Activated T-helper 1 cell treated with anti-CD3 and anti-CD28 coated beads, Interleukin-12 subunit alpha, Interleukin-12 subunit beta, Interleukin-2, Interleukin-4 antibody, amounts not matched to agents 30 ng/mL and 10 ng/mL and 1 ng/mL, durations not matched to agents 14 hours and 24 hours and 36 hours (primary cell): Measurements from ENCODE around the gene RPS6KA4. TPM values are rescaled to one million over a fixed set of nuclear protein-coding genes. Genes with fewer than 3 reads are reported as not detected.

ENCODE experiments used
- DNase-seq: peaks from one replicate; pipeline ENCODE4 v3.0.0; 2021; ENCODE audit warnings: low spot score
- H3K27ac Mint-ChIP-seq: one replicate; pipeline ENCODE4 v1.8.0; 2021; ENCODE audit warnings: mild to moderate bottlenecking, mixed read lengths
- H3K27me3 Mint-ChIP-seq: one replicate; pipeline ENCODE4 v1.8.0; 2022; ENCODE audit warnings: mild to moderate bottlenecking, moderate library complexity, mixed read lengths; ENCODE audit not compliant: insufficient read depth
- H3K36me3 Mint-ChIP-seq: one replicate; pipeline ENCODE4 v1.8.0; 2021; ENCODE audit warnings: low read depth, mixed read lengths
- H3K4me1 Mint-ChIP-seq: one replicate; pipeline ENCODE4 v1.8.0; 2021; ENCODE audit warnings: low read depth, mixed read lengths
- H3K4me3 Mint-ChIP-seq: one replicate; pipeline ENCODE4 v1.8.0; 2021; ENCODE audit warnings: mild to moderate bottlenecking, moderate library complexity, mixed read lengths
- H3K9me3 Mint-ChIP-seq: one replicate; pipeline ENCODE4 v1.8.0; 2021; ENCODE audit warnings: mixed read lengths
- intact Hi-C: fragments of 100-400 bp; cut with micrococcal nuclease; formaldehyde crosslinking; loops from one replicate; pipeline ENCODE4 v1.15.1; 2024
- total RNA-seq: library from RNA; stranded (reverse); gene quantifications from 2 replicates; pipeline ENCODE4 v1.2.3, GENCODE V29; 2022

Gene RPS6KA4
- total RNA-seq, 1 donor from 2014 or later: 38.3 TPM

GRCh38 chr11:64400102-64400501 lies 41.1 kb downstream of the RPS6KA4 start:
- Mint-ChIP-seq H3K4me3 (no peak overlapping the region), H3K4me1 (no peaks in the 10 kb centered on the region), H3K9me3 (no peaks in the 10 kb centered on the region), H3K36me3 (no peaks in the 10 kb centered on the region), H3K27me3 (peaks cover 14% of the 10 kb centered on the region), H3K27ac (no peak overlapping the region)
- DNase-seq: no peak
- intact Hi-C loops: no loop called here

- H3K4me3 Mint-ChIP-seq: no peak overlapping the region
- no peak for DNase-seq
- no peaks in the 10 kb centered on the region for H3K36me3 Mint-ChIP-seq
- no peaks in the 10 kb centered on the region for H3K4me1 Mint-ChIP-seq
- H3K27ac Mint-ChIP-seq: no peak overlapping the region
- intact Hi-C loops: no loop called here
- no peaks in the 10 kb centered on the region for H3K9me3 Mint-ChIP-seq
- peaks cover 14% of the 10 kb centered on the region for H3K27me3 Mint-ChIP-seq
These were observed 41.7 kb downstream of the RPS6KA4 start for GRCh38 chr11:64400667-64401066.

- peaks cover 10% of the 10 kb centered on the region for H3K27me3 Mint-ChIP-seq
- H3K9me3 Mint-ChIP-seq: no peaks in the 10 kb centered on the region
- H3K27ac Mint-ChIP-seq: no peak overlapping the region
These were observed 42.8 kb downstream of the RPS6KA4 start for GRCh38 chr11:64401775-64402174.

GRCh38 chr11:64403106-64403505 lies 44.1 kb downstream of the RPS6KA4 start:
- Mint-ChIP-seq H3K9me3 (no peaks in the 10 kb centered on the region), H3K4me1 (no peaks in the 10 kb centered on the region), H3K36me3 (no peaks in the 10 kb centered on the region), H3K4me3 (no peak overlapping the region), H3K27ac (no peak overlapping the region), H3K27me3 (peaks cover 10% of the 10 kb centered on the region)
- DNase-seq: no peak
- intact Hi-C loops: no loop called here

More at GRCh38 chr11:64401775-64402174, 42.8 kb downstream of the RPS6KA4 start:
- no peak overlapping the region for H3K4me3 Mint-ChIP-seq
- H3K36me3 Mint-ChIP-seq: no peaks in the 10 kb centered on the region
- intact Hi-C loops: no loop called here
- no peak for DNase-seq
- no peaks in the 10 kb centered on the region for H3K4me1 Mint-ChIP-seq

GRCh38 chr11:64406221-64406946 lies 47.4 kb downstream of the RPS6KA4 start:
- no peak overlapping the region for H3K4me3 Mint-ChIP-seq
- no peaks in the 10 kb centered on the region for H3K9me3 Mint-ChIP-seq

GRCh38 chr11:64407221-64407620 lies 48.3 kb downstream of the RPS6KA4 start:
- Mint-ChIP-seq H3K27me3 (peaks cover 8% of the 10 kb centered on the region), H3K4me1 (no peaks in the 10 kb centered on the region), H3K4me3 (no peak overlapping the region), H3K9me3 (no peaks in the 10 kb centered on the region), H3K27ac (no peak overlapping the region), H3K36me3 (no peaks in the 10 kb centered on the region)
- no peak for DNase-seq
- intact Hi-C loops: no loop called here

More at GRCh38 chr11:64406221-64406946, 47.4 kb downstream of the RPS6KA4 start:
- no peak for DNase-seq
- intact Hi-C loops: no loop called here
- Mint-ChIP-seq H3K27me3 (peaks cover 8% of the 10 kb centered on the region), H3K27ac (no peak overlapping the region), H3K36me3 (no peaks in the 10 kb centered on the region), H3K4me1 (no peaks in the 10 kb centered on the region)

GRCh38 chr11:64407630-64408029 lies 48.7 kb downstream of the RPS6KA4 start:
- no peak overlapping the region for H3K27ac Mint-ChIP-seq
- intact Hi-C loops: no loop called here
- no peaks in the 10 kb centered on the region for H3K4me1 Mint-ChIP-seq
- no peaks in the 10 kb centered on the region for H3K9me3 Mint-ChIP-seq
- no peaks in the 10 kb centered on the region for H3K36me3 Mint-ChIP-seq
- no peak for DNase-seq
- H3K4me3 Mint-ChIP-seq: no peak overlapping the region
- H3K27me3 Mint-ChIP-seq: peaks cover 8% of the 10 kb centered on the region

GRCh38 chr11:64409278-64409677 lies 50.3 kb downstream of the RPS6KA4 start:
- H3K27ac Mint-ChIP-seq: no peak overlapping the region
- H3K4me3 Mint-ChIP-seq: no peak overlapping the region
- H3K4me1 Mint-ChIP-seq: no peaks in the 10 kb centered on the region
- H3K27me3 Mint-ChIP-seq: peaks cover 3% of the 10 kb centered on the region
- no peaks in the 10 kb centered on the region for H3K36me3 Mint-ChIP-seq
- no peak for DNase-seq
- intact Hi-C loops: no loop called here
- H3K9me3 Mint-ChIP-seq: no peaks in the 10 kb centered on the region

- H3K9me3 Mint-ChIP-seq: no peaks in the 10 kb centered on the region
- intact Hi-C loops: no loop called here
- no peak for DNase-seq
- peaks cover 2% of the 10 kb centered on the region for H3K27me3 Mint-ChIP-seq
- H3K27ac Mint-ChIP-seq: no peak overlapping the region
- no peaks in the 10 kb centered on the region for H3K4me1 Mint-ChIP-seq
- no peaks in the 10 kb centered on the region for H3K36me3 Mint-ChIP-seq
- H3K4me3 Mint-ChIP-seq: no peak overlapping the region
These were observed 50.9 kb downstream of the RPS6KA4 start for GRCh38 chr11:64409707-64410403.

- no peak overlapping the region for H3K4me3 Mint-ChIP-seq
- no peak overlapping the region for H3K27ac Mint-ChIP-seq
- no peaks in the 10 kb centered on the region for H3K9me3 Mint-ChIP-seq
- DNase-seq: no peak
- intact Hi-C loops: no loop called here
- peaks cover 2% of the 10 kb centered on the region for H3K27me3 Mint-ChIP-seq
- no peaks in the 10 kb centered on the region for H3K36me3 Mint-ChIP-seq
- H3K4me1 Mint-ChIP-seq: no peaks in the 10 kb centered on the region
These were observed 51.4 kb downstream of the RPS6KA4 start for GRCh38 chr11:64410404-64410734.

GRCh38 chr11:64413417-64413816 lies 54.5 kb downstream of the RPS6KA4 start:
- H3K9me3 Mint-ChIP-seq: peaks cover 4% of the 10 kb centered on the region
- peaks cover 5% of the 10 kb centered on the region for H3K27me3 Mint-ChIP-seq
- no peaks in the 10 kb centered on the region for H3K36me3 Mint-ChIP-seq
- no peak overlapping the region for H3K4me3 Mint-ChIP-seq
- no peak overlapping the region for H3K27ac Mint-ChIP-seq
- H3K4me1 Mint-ChIP-seq: no peaks in the 10 kb centered on the region
- DNase-seq: no peak
- intact Hi-C loops: no loop called here

- no peak overlapping the region for H3K27ac Mint-ChIP-seq
These were observed 56.3 kb downstream of the RPS6KA4 start for GRCh38 chr11:64415286-64415685.

GRCh38 chr11:64415996-64416728 lies 57.2 kb downstream of the RPS6KA4 start:
- H3K9me3 Mint-ChIP-seq: peaks cover 6% of the 10 kb centered on the region

More at GRCh38 chr11:64415286-64415685, 56.3 kb downstream of the RPS6KA4 start:
- Mint-ChIP-seq H3K36me3 (no peaks in the 10 kb centered on the region), H3K27me3 (peaks cover 5% of the 10 kb centered on the region), H3K9me3 (peaks cover 6% of the 10 kb centered on the region), H3K4me1 (no peaks in the 10 kb centered on the region), H3K4me3 (no peak overlapping the region)
- DNase-seq: no peak
- intact Hi-C loops: no loop called here

More at GRCh38 chr11:64415996-64416728, 57.2 kb downstream of the RPS6KA4 start:
- Mint-ChIP-seq H3K27me3 (peaks cover 5% of the 10 kb centered on the region), H3K4me3 (no peak overlapping the region), H3K36me3 (no peaks in the 10 kb centered on the region), H3K27ac (no peak overlapping the region), H3K4me1 (no peaks in the 10 kb centered on the region)
- DNase-seq: no peak
- intact Hi-C loops: no loop called here
